ENCODE data around the gene PRELID1.
A peak's percentile ranks its signal among the peaks of the same experiment; 100 is the strongest.

The PRELID1 gene

DNA sequence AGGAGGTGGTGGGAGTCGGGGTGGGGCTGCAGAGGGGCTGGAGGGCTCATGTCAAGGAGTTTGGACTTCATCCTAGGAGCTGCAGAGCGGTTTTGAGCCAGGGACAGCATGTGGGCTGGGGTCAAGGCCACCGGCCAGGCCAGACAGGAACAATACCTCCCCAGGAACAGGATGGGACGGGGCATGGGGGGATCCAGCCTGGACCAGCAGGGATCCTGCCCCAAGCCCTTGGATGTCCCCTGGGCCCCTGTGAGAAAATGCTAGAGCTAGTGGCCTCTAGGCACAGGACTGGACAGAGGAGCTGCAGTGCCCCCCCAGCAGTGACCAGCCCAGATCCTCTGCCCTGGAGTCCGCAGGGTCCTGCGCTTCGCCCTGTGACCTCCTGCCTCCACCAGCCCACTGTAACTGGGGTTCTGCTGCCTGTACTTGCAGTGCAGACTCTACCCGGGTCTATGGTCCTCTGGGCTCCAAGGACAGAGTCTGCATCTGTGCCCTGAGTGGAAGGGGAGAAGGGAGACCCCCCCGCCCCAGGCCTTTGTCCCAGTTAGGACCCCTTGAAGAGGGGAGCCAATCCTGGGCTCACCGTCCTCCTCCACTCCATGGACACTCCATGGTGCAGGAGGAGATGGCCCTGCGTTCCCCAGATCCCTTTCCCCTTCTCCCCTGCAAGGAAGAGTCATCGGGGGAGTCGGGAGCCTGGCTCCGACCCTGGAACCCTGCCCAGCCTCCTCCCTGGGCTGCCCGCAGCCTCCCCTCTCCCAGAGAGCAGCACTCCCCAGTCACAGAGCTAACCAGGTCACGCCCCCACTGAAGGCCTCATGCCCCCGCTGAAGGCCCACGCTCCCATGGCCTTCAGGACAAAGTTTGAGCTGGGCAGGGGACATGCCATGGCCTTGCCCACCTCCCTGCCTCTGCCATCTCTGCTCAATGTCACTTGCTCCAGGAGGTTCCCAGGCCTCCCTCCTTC lies 11.1 kb downstream of the PRELID1 start:
- H3K27ac ChIP-seq = no peak overlapping the region
- no peak overlapping the region for H3K4me3 ChIP-seq (ENCODE audit: low read depth, low read length)
- TF ChIP-seq, protein P1, sequence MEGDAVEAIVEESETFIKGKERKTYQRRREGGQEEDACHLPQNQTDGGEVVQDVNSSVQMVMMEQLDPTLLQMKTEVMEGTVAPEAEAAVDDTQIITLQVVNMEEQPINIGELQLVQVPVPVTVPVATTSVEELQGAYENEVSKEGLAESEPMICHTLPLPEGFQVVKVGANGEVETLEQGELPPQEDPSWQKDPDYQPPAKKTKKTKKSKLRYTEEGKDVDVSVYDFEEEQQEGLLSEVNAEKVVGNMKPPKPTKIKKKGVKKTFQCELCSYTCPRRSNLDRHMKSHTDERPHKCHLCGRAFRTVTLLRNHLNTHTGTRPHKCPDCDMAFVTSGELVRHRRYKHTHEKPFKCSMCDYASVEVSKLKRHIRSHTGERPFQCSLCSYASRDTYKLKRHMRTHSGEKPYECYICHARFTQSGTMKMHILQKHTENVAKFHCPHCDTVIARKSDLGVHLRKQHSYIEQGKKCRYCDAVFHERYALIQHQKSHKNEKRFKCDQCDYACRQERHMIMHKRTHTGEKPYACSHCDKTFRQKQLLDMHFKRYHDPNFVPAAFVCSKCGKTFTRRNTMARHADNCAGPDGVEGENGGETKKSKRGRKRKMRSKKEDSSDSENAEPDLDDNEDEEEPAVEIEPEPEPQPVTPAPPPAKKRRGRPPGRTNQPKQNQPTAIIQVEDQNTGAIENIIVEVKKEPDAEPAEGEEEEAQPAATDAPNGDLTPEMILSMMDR (IDR thresholded peaks at IDR 0.05; ENCODE audit: low read depth, low read length) = no peak
- DNase-seq = no peak
- no peaks in the 10 kb centered on the region for H3K27me3 ChIP-seq (ENCODE audit: insufficient read depth, low read depth, severe bottlenecking)
- no peaks in the 10 kb centered on the region for H3K36me3 ChIP-seq
- H3K9me3 ChIP-seq (ENCODE audit: severe bottlenecking) = no peaks in the 10 kb centered on the region

DNA sequence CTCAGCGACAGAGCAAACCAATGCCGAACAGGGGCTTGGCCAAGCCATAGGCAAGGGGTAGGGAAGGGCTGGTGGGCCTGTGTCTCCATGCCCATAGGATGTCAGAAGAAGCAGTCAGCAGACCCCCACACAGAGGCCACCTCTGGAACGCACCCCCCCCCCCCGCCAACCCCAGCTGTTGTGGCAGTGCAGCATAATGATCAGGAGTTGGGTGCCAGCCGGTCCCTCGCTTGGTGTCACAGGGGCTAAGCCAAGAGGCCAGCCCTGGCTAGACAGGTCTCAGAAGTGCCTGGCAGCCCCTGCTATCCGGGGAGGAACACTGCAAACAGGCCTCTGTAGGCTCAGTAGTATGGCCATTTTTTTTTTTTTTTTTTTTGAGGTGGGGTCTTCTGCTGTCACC lies 11.8 kb downstream of the PRELID1 start:
- TF ChIP-seq, protein P1 (IDR thresholded peaks at IDR 0.05; ENCODE audit: low read depth, low read length) = no peak
- no peak overlapping the region for H3K27ac ChIP-seq
- H3K9me3 ChIP-seq (ENCODE audit: severe bottlenecking) = no peaks in the 10 kb centered on the region
- no peaks in the 10 kb centered on the region for H3K36me3 ChIP-seq
- no peak for DNase-seq
- no peaks in the 10 kb centered on the region for H3K27me3 ChIP-seq (ENCODE audit: insufficient read depth, low read depth, severe bottlenecking)
- no peak overlapping the region for H3K4me3 ChIP-seq (ENCODE audit: low read depth, low read length)

DNA sequence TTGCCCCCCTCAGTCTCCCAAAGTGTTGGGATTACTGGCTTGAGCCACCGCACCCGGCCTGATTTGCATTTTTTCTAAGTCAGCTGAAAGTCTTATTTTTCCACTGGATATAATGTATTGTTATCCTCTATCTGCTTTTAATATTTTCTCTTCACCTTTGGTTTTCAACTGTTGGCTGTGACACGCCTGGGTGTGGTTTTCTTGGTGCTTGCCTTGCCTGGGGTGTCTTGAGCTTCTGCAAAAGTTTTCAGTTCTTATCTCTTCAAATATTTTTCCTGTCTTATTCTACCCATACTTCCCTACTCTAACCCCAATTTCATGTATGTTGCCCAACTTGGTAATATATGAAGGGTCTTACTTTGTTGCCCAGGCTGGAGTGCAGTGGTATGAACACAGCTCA lies 12.4 kb downstream of the PRELID1 start:
- no peak overlapping the region for H3K27ac ChIP-seq
- no peaks in the 10 kb centered on the region for H3K9me3 ChIP-seq (ENCODE audit: severe bottlenecking)
- no peaks in the 10 kb centered on the region for H3K27me3 ChIP-seq (ENCODE audit: insufficient read depth, low read depth, severe bottlenecking)
- no peak overlapping the region for H3K4me3 ChIP-seq (ENCODE audit: low read depth, low read length)
- no peaks in the 10 kb centered on the region for H3K36me3 ChIP-seq
- no peak for DNase-seq
- TF ChIP-seq, protein P1 (IDR thresholded peaks at IDR 0.05; ENCODE audit: low read depth, low read length) = no peak

DNA sequence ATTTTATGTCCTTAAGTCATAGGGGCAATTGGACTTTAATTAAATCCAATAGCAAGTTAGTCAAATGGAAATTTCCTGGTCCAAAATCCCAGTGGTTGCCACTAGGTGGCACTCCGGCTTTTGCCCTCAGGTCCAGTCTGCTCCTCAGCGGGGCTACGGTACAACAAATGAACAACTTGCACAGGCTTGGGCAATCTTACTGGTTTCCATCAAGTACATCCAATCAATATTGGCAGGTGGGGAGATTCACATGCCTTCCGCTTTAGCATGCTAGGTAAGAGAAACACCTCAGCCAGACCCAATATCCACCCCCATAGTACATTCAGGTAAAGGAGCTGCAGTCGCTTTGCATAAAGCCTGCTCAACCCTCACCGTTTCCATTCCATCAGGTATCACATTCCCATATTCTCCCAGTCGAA lies 14.4 kb downstream of the PRELID1 start:
- Histone ChIP-seq H3K36me3 (no peaks in the 10 kb centered on the region), H3K9me3 (ENCODE audit: severe bottlenecking) (no peaks in the 10 kb centered on the region), H3K27me3 (ENCODE audit: insufficient read depth, low read depth, severe bottlenecking) (no peaks in the 10 kb centered on the region), H3K27ac (no peak overlapping the region), H3K4me3 (ENCODE audit: low read depth, low read length) (no peak overlapping the region)
- peak; percentile 59 for DNase-seq
- TF ChIP-seq, protein P1 (IDR thresholded peaks at IDR 0.05; ENCODE audit: low read depth, low read length) = peak; percentile 64

DNA sequence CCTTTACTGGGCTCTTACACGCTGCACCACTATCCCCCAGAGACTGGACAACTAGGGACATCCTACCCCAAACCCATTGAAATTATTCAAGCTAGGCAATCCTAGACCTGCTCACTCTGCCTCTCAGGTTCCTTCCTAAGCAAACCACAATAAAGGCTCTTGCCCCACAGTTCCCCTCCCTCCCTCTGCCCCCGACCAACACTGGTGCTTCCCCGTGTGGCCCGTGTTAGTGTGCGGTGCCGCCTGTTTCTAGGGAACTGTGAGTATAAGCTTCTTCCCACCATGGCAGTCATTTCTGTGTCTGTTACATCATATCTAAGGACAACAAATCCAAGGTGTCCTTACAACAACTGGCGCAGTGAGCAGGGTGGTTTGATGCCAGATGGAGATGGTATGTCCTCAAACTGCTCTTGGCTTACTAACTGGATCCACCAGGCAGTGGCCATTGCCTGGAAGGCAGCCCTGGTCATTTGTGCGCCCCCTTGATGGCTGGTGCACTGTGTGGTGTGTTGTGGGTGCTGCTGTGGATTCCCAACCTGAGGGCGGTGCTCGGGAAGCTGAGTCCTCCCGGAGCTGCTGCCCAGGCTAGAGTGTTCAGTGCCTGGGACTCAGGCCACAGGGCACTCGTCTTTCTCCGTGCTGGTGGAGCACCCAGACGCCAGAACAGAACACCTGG lies 16.5 kb downstream of the PRELID1 start:
- DNase-seq = no peak
- TF ChIP-seq, protein P1 (IDR thresholded peaks at IDR 0.05; ENCODE audit: low read depth, low read length) = no peak
- no peaks in the 10 kb centered on the region for H3K27me3 ChIP-seq (ENCODE audit: insufficient read depth, low read depth, severe bottlenecking)
- no peak overlapping the region for H3K27ac ChIP-seq
- H3K9me3 ChIP-seq (ENCODE audit: severe bottlenecking) = no peaks in the 10 kb centered on the region
- H3K4me3 ChIP-seq (ENCODE audit: low read depth, low read length) = no peak overlapping the region
- H3K36me3 ChIP-seq = no peaks in the 10 kb centered on the region
